ENCODE measurements around the gene OSBP2. TPM values are rescaled to one million over a fixed set of nuclear protein-coding genes. Genes with fewer than 3 reads are reported as not detected.
A peak's percentile ranks its signal among the peaks of the same experiment; 100 is the strongest.

OSBP2 gene
- total and polyA plus RNA-seq, 2 donors: 1.5 to 5.2 TPM

Small RNAs within 50 kb of the gene (small RNA-seq; reads per million reads assigned to genes)
- gene MIR3200: 1.5 reads per million, percentile 83 among the genes with 10 or more reads in this experiment

Other genes starting within 250 kb of the OSBP2 start
- gene SEC14L3, start 222.9 kb upstream of the OSBP2 start, total RNA-seq: not detected
- gene SEC14L3, start 222.9 kb upstream of the OSBP2 start, polyA plus RNA-seq: not detected
- gene SEC14L4, start 189.2 kb upstream of the OSBP2 start, total RNA-seq: 0.32 TPM
- gene SEC14L4, start 189.2 kb upstream of the OSBP2 start, polyA plus RNA-seq: 0.05 TPM
- gene SEC14L6, start 148.1 kb upstream of the OSBP2 start, total RNA-seq: 1.2 TPM
- gene SEC14L6, start 148.1 kb upstream of the OSBP2 start, polyA plus RNA-seq: 0.11 TPM
- gene GAL3ST1, start 120.2 kb upstream of the OSBP2 start, total RNA-seq: 0.63 TPM
- 2.7 TPM for gene GAL3ST1, start 120.2 kb upstream of the OSBP2 start, polyA plus RNA-seq
- gene PES1, start 103.0 kb upstream of the OSBP2 start, total RNA-seq: 29.1 TPM
- 49.1 TPM for gene PES1, start 103.0 kb upstream of the OSBP2 start, polyA plus RNA-seq
- 7.9 TPM for gene TCN2, start 87.7 kb upstream of the OSBP2 start, total RNA-seq
- 21.2 TPM for gene TCN2, start 87.7 kb upstream of the OSBP2 start, polyA plus RNA-seq
- 1.6 TPM for gene SLC35E4, start 59.1 kb upstream of the OSBP2 start, total RNA-seq
- gene SLC35E4, start 59.1 kb upstream of the OSBP2 start, polyA plus RNA-seq: 5.3 TPM
- gene DUSP18, start 27.0 kb upstream of the OSBP2 start, total RNA-seq: 8.6 TPM
- gene DUSP18, start 27.0 kb upstream of the OSBP2 start, polyA plus RNA-seq: 4.1 TPM